Measurements from ENCODE around the gene BCAR3. TPM values are rescaled to one million over a fixed set of nuclear protein-coding genes. Genes with fewer than 3 reads are reported as not detected.

Gene BCAR3
- polyA plus RNA-seq, 2 of the 4 experiments (the other 2 are of a cell fraction), result 31.6 to 33.4 TPM

DNA sequence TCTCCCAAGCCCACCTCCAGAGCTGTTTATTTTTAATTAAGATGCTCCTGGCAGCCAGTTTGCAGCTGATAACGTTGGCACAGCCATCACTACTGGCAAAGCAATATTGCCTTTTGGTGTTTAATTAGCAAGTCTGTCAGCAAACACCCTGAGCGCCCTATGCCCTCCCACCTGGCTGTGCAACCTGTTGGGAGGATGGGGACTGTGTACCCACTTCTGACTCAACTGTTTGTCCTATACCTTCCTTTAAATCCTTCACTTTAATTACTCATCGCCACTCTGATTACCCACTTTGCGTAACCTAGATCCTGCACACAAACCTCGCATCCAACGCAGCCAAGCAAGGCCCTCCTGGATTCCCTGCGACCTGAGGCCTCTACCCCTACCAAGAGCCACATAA is 67.1 kb downstream of the BCAR3 start:
- Histone ChIP-seq H3K9me3 (no peaks in the 10 kb centered on the region), H3K27ac (peak overlapping the region; percentile 99), H3K4me1 (peaks cover 82% of the 10 kb centered on the region), H3K4me2 (peak overlapping the region; percentile 73), H3K4me3 (no peak overlapping the region)
- DNase-seq (ENCODE audit: low read depth in 1 of 2, low spot score in 1 of 2), result no peak
- ATAC-seq, result no peak
- ChIA-PET POLR2A (interaction anchor here (0.6 kb wide), 1 partner anchor 796 kb away, joined by 7 read pairs; no protein-coding TSS in a partner anchor), CTCF (interaction anchor here (0.6 to 4.3 kb wide), 5 partner anchors 15 to 230 kb away, joined by 4 to 15 read pairs (median 7); no protein-coding TSS in a partner anchor)
- WGBS (ENCODE audit: missing lambda C conversion rate), result 40% methylated on average over 7 of the region's 7 CpGs
- TF ChIP-seq POLR2A (IDR thresholded peaks at IDR 0.05; ENCODE audit: low read length), result no peak
- TF ChIP-seq JUNB (IDR thresholded peaks at IDR 0.05), result no peak
- 0 out of 4 replicates have a peak, but pooled peaks of 1 of the 2 experiments have one; percentile 15 for TF ChIP-seq CEBPB (IDR thresholded peaks at IDR 0.05)
- no peak for FAIRE-seq

DNA sequence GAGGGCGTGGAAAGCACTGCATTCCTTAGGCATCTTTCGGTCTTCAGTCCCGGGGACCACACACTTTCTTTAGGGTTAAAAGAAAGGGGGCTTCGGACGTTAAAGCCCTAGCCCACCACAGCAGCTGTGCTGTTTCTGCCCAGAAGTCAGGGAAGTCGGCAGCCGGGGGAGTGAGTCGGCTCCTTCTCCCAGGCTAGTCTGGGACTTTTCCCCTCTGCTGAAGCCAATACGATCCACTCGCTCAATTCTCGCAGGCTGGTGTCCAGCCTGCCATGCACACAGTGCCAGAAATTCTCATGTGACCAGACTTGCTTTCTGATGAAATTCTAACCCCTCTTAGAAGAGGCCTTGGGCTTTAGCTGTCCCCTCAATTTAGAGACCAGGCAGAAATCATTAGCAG is 67.7 kb downstream of the BCAR3 start:
- peak overlapping the region; percentile 73 for H3K4me2 ChIP-seq
- DNase-seq (ENCODE audit: low read depth in 1 of 2, low spot score in 1 of 2), result no peak
- WGBS (ENCODE audit: missing lambda C conversion rate), result 89% methylated on average over 8 of the region's 11 CpGs
- no peaks in the 10 kb centered on the region for H3K9me3 ChIP-seq
- peaks cover 82% of the 10 kb centered on the region for H3K4me1 ChIP-seq
- peak overlapping the region; percentile 99 for H3K27ac ChIP-seq
- no peak for FAIRE-seq
- ChIA-PET CTCF (interaction anchor here (1.0 to 2.5 kb wide), 2 partner anchors 15 to 21 kb away, joined by 3 to 7 read pairs; no protein-coding TSS in a partner anchor), POLR2A (no interaction called here)
- ATAC-seq, result no peak
- TF ChIP-seq ZSCAN20 (CRISPR knock-in tag; IDR thresholded peaks at IDR 0.05) (no peak), HOXB13 (CRISPR knock-in tag; IDR thresholded peaks at IDR 0.05; ENCODE audit: low read depth) (no peak), CHD4 (IDR thresholded peaks at IDR 0.05; ENCODE audit: borderline replicate concordance) (no peak), FOXS1 (CRISPR knock-in tag; IDR thresholded peaks at IDR 0.05) (no peak), RNF2 (IDR thresholded peaks at IDR 0.05; ENCODE audit: borderline replicate concordance, low read depth) (no peak), KDM1A (IDR thresholded peaks at IDR 0.05; ENCODE audit: low read depth) (no peak), RFX5 (IDR thresholded peaks at IDR 0.05) (no peak), NFE2L2 (conservative IDR thresholded peaks at IDR 0.05; ENCODE audit: low read length) (no peak), ZC3H11A (IDR thresholded peaks at IDR 0.05) (no peak), JUNB (IDR thresholded peaks at IDR 0.05) (no peak)
- TF ChIP-seq, protein P1, sequence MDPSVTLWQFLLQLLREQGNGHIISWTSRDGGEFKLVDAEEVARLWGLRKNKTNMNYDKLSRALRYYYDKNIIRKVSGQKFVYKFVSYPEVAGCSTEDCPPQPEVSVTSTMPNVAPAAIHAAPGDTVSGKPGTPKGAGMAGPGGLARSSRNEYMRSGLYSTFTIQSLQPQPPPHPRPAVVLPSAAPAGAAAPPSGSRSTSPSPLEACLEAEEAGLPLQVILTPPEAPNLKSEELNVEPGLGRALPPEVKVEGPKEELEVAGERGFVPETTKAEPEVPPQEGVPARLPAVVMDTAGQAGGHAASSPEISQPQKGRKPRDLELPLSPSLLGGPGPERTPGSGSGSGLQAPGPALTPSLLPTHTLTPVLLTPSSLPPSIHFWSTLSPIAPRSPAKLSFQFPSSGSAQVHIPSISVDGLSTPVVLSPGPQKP (IDR thresholded peaks at IDR 0.05; ENCODE audit: low read depth, low read length), result no peak
- TF ChIP-seq, protein P2, sequence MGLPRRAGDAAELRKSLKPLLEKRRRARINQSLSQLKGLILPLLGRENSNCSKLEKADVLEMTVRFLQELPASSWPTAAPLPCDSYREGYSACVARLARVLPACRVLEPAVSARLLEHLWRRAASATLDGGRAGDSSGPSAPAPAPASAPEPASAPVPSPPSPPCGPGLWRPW (IDR thresholded peaks at IDR 0.05), result no peak
- TF ChIP-seq, protein P3, sequence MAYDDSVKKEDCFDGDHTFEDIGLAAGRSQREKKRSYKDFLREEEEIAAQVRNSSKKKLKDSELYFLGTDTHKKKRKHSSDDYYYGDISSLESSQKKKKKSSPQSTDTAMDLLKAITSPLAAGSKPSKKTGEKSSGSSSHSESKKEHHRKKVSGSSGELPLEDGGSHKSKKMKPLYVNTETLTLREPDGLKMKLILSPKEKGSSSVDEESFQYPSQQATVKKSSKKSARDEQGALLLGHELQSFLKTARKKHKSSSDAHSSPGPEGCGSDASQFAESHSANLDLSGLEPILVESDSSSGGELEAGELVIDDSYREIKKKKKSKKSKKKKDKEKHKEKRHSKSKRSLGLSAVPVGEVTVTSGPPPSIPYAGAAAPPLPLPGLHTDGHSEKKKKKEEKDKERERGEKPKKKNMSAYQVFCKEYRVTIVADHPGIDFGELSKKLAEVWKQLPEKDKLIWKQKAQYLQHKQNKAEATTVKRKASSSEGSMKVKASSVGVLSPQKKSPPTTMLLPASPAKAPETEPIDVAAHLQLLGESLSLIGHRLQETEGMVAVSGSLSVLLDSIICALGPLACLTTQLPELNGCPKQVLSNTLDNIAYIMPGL (CRISPR knock-in tag; IDR thresholded peaks at IDR 0.05; ENCODE audit: borderline replicate concordance), result no peak
- H3K4me3 ChIP-seq, result no peak overlapping the region

DNA sequence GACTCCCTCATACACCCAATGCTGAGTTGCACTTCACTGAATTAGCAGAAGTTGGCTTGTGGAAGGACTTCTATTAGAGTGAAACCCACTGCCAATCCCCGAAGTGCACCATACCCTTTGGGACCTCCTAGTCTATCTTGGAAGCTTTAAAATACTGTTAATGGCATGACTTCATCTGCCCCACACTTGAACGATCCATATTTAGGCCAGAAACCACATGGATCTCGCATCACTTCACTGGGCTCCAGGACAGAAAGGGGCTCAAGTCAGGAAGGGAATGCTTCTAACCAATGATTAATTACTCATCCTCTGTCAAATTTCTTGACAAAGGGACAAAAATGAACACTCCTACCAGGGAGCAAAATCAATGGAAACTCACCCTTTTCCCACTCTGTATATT is 69.1 kb downstream of the BCAR3 start:
- Histone ChIP-seq H3K4me2 (no peak overlapping the region), H3K4me1 (peaks cover 82% of the 10 kb centered on the region), H3K9me3 (no peaks in the 10 kb centered on the region), H3K27ac (peak overlapping the region in 1 of 2 experiments; percentile 99; a peak in 2 of 6 replicates), H3K4me3 (no peak overlapping the region)
- FAIRE-seq, result no peak
- ChIA-PET POLR2A (no interaction called here), CTCF (interaction anchor here (1.0 kb wide), 1 partner anchor 232 kb away, joined by 3 read pairs; no protein-coding TSS in a partner anchor)
- 86% methylated on average over 3 of the region's 3 CpGs for WGBS (ENCODE audit: missing lambda C conversion rate)
- DNase-seq (ENCODE audit: low read depth in 1 of 2, low spot score in 1 of 2), result no peak
- no peak for ATAC-seq
- no peak for TF ChIP-seq ZNF302 (CRISPR knock-in tag; IDR thresholded peaks at IDR 0.05)
- TF ChIP-seq, protein P2 (IDR thresholded peaks at IDR 0.05), result no peak
- no peak for TF ChIP-seq CHD4 (IDR thresholded peaks at IDR 0.05; ENCODE audit: borderline replicate concordance)
- no peak for TF ChIP-seq RNF2 (IDR thresholded peaks at IDR 0.05; ENCODE audit: borderline replicate concordance, low read depth)
- TF ChIP-seq EHMT2 (IDR thresholded peaks at IDR 0.05; ENCODE audit: low read depth), result no peak
- TF ChIP-seq, protein P1 (IDR thresholded peaks at IDR 0.05; ENCODE audit: low read depth, low read length), result no peak
- no peak for TF ChIP-seq HDAC2 (IDR thresholded peaks at IDR 0.05)
- no peak for TF ChIP-seq HEYL (CRISPR knock-in tag; IDR thresholded peaks at IDR 0.05)
- TF ChIP-seq NPAS2 (CRISPR knock-in tag; IDR thresholded peaks at IDR 0.05; ENCODE audit: borderline replicate concordance), result no peak
- no peak for TF ChIP-seq HOXB5 (CRISPR knock-in tag; IDR thresholded peaks at IDR 0.05)
- TF ChIP-seq, protein P4, sequence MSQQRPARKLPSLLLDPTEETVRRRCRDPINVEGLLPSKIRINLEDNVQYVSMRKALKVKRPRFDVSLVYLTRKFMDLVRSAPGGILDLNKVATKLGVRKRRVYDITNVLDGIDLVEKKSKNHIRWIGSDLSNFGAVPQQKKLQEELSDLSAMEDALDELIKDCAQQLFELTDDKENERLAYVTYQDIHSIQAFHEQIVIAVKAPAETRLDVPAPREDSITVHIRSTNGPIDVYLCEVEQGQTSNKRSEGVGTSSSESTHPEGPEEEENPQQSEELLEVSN (IDR thresholded peaks at IDR 0.05; ENCODE audit: borderline replicate concordance, low read depth), result no peak
- no peak for TF ChIP-seq ZC3H11A (IDR thresholded peaks at IDR 0.05)
- TF ChIP-seq, protein P5, sequence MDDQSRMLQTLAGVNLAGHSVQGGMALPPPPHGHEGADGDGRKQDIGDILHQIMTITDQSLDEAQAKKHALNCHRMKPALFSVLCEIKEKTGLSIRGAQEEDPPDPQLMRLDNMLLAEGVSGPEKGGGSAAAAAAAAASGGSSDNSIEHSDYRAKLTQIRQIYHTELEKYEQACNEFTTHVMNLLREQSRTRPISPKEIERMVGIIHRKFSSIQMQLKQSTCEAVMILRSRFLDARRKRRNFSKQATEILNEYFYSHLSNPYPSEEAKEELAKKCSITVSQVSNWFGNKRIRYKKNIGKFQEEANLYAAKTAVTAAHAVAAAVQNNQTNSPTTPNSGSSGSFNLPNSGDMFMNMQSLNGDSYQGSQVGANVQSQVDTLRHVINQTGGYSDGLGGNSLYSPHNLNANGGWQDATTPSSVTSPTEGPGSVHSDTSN (IDR thresholded peaks at IDR 0.05), result no peak

All from A549 (cell line).